BJ (cell line): Measurements from ENCODE around the gene BOD1. TPM values are rescaled to one million over a fixed set of nuclear protein-coding genes. Genes with fewer than 3 reads are reported as not detected.
A peak's percentile ranks its signal among the peaks of the same experiment; 100 is the strongest.

Source experiments
- CTCF ChIA-PET: fragments of 350-600 bp; formaldehyde crosslinking; extraction: SDS; loops from one replicate; lab custom pipeline; 2021; ENCODE audit warnings: antibody characterized with exemption, inconsistent platforms; lab: Yijun Ruan, JAX
- POLR2A ChIA-PET: fragments of 300-600 bp; sonication (Branson Sonifier 250); formaldehyde crosslinking; extraction: SDS; loops from one replicate; lab custom pipeline; 2021; ENCODE audit warnings: antibody characterized with exemption; lab: Charles Lee
- DNase-seq: peaks from one replicate; pipeline ENCODE4 v3.0.0-alpha.2; 2011; ENCODE audit warnings: low read depth
- H3K27me3 ChIP-seq: 2 replicates; pipeline ENCODE4 v1.6.0; 2011; ENCODE audit warnings: low read length; ENCODE audit not compliant: control insufficient read depth, insufficient read depth
- H3K36me3 ChIP-seq: 2 replicates; pipeline ENCODE4 v1.5.1; 2011; ENCODE audit warnings: low read length; ENCODE audit not compliant: control insufficient read depth, insufficient read depth
- H3K4me3 ChIP-seq: 2 replicates; pipeline ENCODE4 v1.5.1; 2011; ENCODE audit warnings: low read depth, mild to moderate bottlenecking, control low read depth, low read length
- polyA plus RNA-seq: library from polyadenylated mRNA; depleted of rRNA; stranded (reverse); fragments of >200 nt; gene quantifications from 2 replicates; pipeline ENCODE4 v1.2.3, GENCODE V29; 2011
- TF ChIP-seq, protein P1 (sequence below): IDR thresholded peaks from 2 replicates; pipeline ENCODE4 v1.5.1; 2011; ENCODE audit warnings: low read depth, mild to moderate bottlenecking, control low read depth, inconsistent platforms, low read length, moderate library complexity; ENCODE audit not compliant: insufficient read depth

Gene BOD1
- polyA plus RNA-seq, 1 experiment = 51.5 TPM

- no peak for DNase-seq
- H3K36me3 ChIP-seq = no peaks in the 10 kb centered on the region
- TF ChIP-seq, protein P1, sequence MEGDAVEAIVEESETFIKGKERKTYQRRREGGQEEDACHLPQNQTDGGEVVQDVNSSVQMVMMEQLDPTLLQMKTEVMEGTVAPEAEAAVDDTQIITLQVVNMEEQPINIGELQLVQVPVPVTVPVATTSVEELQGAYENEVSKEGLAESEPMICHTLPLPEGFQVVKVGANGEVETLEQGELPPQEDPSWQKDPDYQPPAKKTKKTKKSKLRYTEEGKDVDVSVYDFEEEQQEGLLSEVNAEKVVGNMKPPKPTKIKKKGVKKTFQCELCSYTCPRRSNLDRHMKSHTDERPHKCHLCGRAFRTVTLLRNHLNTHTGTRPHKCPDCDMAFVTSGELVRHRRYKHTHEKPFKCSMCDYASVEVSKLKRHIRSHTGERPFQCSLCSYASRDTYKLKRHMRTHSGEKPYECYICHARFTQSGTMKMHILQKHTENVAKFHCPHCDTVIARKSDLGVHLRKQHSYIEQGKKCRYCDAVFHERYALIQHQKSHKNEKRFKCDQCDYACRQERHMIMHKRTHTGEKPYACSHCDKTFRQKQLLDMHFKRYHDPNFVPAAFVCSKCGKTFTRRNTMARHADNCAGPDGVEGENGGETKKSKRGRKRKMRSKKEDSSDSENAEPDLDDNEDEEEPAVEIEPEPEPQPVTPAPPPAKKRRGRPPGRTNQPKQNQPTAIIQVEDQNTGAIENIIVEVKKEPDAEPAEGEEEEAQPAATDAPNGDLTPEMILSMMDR = no peak
- no peak overlapping the region for H3K4me3 ChIP-seq
- H3K27me3 ChIP-seq = no peaks in the 10 kb centered on the region; the same call in 1 of the 2 replicates
- CTCF ChIA-PET = interaction anchor here (0.9 kb wide), 1 partner anchor 677 kb away, joined by 4 read pairs; no protein-coding TSS in a partner anchor
- POLR2A ChIA-PET = no interaction called here
Measured at GRCh38 chr5:173634465-173634983, 18.1 kb upstream of the BOD1 start.

DNA sequence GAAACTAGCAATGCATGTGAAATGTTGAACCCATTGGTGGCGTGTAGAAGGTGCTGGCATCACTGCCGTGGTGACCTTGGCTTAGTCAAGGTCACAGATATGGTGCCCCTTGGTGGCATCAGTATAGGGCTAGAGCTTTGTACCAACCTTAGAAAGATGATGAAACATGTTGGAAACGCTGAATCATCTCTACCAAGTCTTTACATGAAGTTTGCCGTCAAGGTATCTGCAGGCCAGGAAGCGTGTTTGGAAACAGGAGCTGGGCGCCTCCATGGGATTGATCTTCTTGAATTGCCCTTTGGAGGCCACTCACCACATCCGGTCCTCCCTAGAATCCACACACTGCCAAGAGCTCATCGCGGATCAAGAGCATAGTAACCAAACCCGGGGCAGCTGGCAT is 16.9 kb upstream of the BOD1 start:
- ChIA-PET CTCF (interaction anchor here (0.9 kb wide), 1 partner anchor 340 kb away, joined by 3 read pairs; no protein-coding TSS in a partner anchor), POLR2A (no interaction called here)
- H3K4me3 ChIP-seq = no peak overlapping the region
- TF ChIP-seq, protein P1 = no peak
- no peaks in the 10 kb centered on the region; the same call in 1 of the 2 replicates for H3K27me3 ChIP-seq
- no peak for DNase-seq
- no peaks in the 10 kb centered on the region for H3K36me3 ChIP-seq

DNA sequence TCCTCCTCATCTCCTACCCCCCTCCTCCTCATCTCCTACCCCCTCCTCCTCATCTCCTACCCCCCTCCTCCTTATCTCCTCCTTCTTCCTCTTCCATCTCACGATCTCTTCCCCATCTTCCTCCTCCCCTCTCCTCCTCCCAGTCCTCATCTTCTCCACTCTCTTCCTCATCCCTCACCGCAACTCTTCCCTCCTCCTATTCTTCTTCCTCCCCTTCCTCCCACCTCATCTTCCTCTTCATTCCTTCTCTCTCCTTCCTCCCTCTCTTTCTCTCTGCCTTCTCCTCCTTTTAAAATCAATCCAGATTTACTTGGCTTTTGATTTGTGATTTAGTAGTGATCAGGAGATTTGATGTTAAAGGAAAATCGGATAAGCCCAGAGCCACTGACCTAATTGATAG is 15.0 kb upstream of the BOD1 start:
- Histone ChIP-seq H3K27me3 (no peaks in the 10 kb centered on the region; the same call in 1 of the 2 replicates), H3K36me3 (no peaks in the 10 kb centered on the region), H3K4me3 (no peak overlapping the region)
- TF ChIP-seq, protein P1 = no peak
- POLR2A ChIA-PET = no interaction called here
- DNase-seq = no peak
- CTCF ChIA-PET = no interaction called here

- ChIA-PET CTCF (interaction anchor here (0.8 to 1.4 kb wide), 3 partner anchors 51 to 257 kb away, joined by 3 to 4 read pairs (median 3); partner anchors contain the start of gene CPEB4), POLR2A (no interaction called here)
- no peak for DNase-seq
- Histone ChIP-seq H3K36me3 (no peaks in the 10 kb centered on the region), H3K27me3 (no peaks in the 10 kb centered on the region; the same call in 1 of the 2 replicates), H3K4me3 (no peak overlapping the region)
- TF ChIP-seq, protein P1 = no peak
Measured at GRCh38 chr5:173630724-173631365, 14.4 kb upstream of the BOD1 start.

DNA sequence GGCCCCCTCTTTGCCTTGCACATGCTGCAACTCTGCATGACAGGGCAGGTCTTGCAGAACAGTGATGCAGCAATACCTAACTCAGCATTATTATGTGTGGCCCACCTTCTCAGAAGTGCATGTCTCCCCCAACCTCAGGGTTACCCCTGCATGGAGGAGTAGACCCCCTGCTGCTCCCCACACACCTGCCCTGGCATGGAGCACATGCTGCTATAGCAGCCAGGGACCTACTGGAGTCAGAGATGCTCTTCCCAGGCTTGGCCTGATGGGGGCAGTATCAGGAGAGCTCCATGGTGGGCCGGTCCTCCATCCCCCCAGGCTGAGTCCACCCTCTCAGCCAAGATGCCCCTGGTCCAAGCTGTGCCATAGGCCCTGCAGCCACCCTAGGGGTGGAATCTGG is 13.2 kb upstream of the BOD1 start:
- Histone ChIP-seq H3K4me3 (no peak overlapping the region), H3K36me3 (no peaks in the 10 kb centered on the region), H3K27me3 (no peaks in the 10 kb centered on the region; the same call in 1 of the 2 replicates)
- no peak for DNase-seq
- POLR2A ChIA-PET = no interaction called here
- CTCF ChIA-PET = interaction anchor here (0.6 to 2.6 kb wide), 6 partner anchors 61 to 351 kb away, joined by 3 to 11 read pairs (median 3); no protein-coding TSS in a partner anchor
- TF ChIP-seq, protein P1 = peak; percentile 38
